HTERT RPE-1 (cell line): ENCODE results near the gene PRIM2.
"Not testable (repeated sequence)": the region's sequence is repeated elsewhere in the genome, so short reads cannot be mapped to it uniquely, and the experiment has no call there.

Source experiments
- in situ Hi-C: fragments of 300-500 bp; cut with MboI; formaldehyde crosslinking; loops from 4 replicates; pipeline ENCODE4 v1.14.3; 2020; ENCODE audit warnings: low sequenced_read_pairs

PRIM2 gene

GRCh38 chr6:57496251-57496650 is 178.8 kb downstream of the PRIM2 start:
- in situ Hi-C loops, result not testable (repeated sequence)

GRCh38 chr6:57500368-57501021 is 183.1 kb downstream of the PRIM2 start:
- in situ Hi-C loops, result not testable (repeated sequence)

GRCh38 chr6:57502387-57502786 is 185.0 kb downstream of the PRIM2 start:
- in situ Hi-C loops, result not testable (repeated sequence)

- in situ Hi-C loops, result not testable (repeated sequence)
Observed at GRCh38 chr6:57505251-57505650, 187.8 kb downstream of the PRIM2 start.

GRCh38 chr6:57510390-57510789 is 193.0 kb downstream of the PRIM2 start:
- in situ Hi-C loops, result not testable (repeated sequence)

- in situ Hi-C loops, result not testable (repeated sequence)
Observed at GRCh38 chr6:57515171-57515570, 197.7 kb downstream of the PRIM2 start.

GRCh38 chr6:57515845-57516244 is 198.4 kb downstream of the PRIM2 start:
- in situ Hi-C loops, result not testable (repeated sequence)

GRCh38 chr6:57516776-57517175 is 199.3 kb downstream of the PRIM2 start:
- in situ Hi-C loops, result not testable (repeated sequence)

GRCh38 chr6:57519198-57519597 is 201.8 kb downstream of the PRIM2 start:
- in situ Hi-C loops, result not testable (repeated sequence)

- in situ Hi-C loops, result not testable (repeated sequence)
Observed at GRCh38 chr6:57521085-57521484, 203.7 kb downstream of the PRIM2 start.

GRCh38 chr6:57523221-57523620 is 205.8 kb downstream of the PRIM2 start:
- in situ Hi-C loops, result not testable (repeated sequence)

- in situ Hi-C loops, result not testable (repeated sequence)
Observed at GRCh38 chr6:57529755-57530154, 212.3 kb downstream of the PRIM2 start.

GRCh38 chr6:57532660-57533059 is 215.2 kb downstream of the PRIM2 start:
- in situ Hi-C loops, result not testable (repeated sequence)

- in situ Hi-C loops, result not testable (repeated sequence)
Observed at GRCh38 chr6:57535121-57535520, 217.7 kb downstream of the PRIM2 start.

GRCh38 chr6:57535994-57536393 is 218.6 kb downstream of the PRIM2 start:
- in situ Hi-C loops, result not testable (repeated sequence)

GRCh38 chr6:57537916-57538315 is 220.5 kb downstream of the PRIM2 start:
- in situ Hi-C loops, result not testable (repeated sequence)

GRCh38 chr6:57551961-57552360 is 234.5 kb downstream of the PRIM2 start:
- in situ Hi-C loops, result not testable (repeated sequence)

GRCh38 chr6:57557855-57558254 is 240.4 kb downstream of the PRIM2 start:
- in situ Hi-C loops, result not testable (repeated sequence)

GRCh38 chr6:57559170-57559569 is 241.7 kb downstream of the PRIM2 start:
- in situ Hi-C loops, result not testable (repeated sequence)

GRCh38 chr6:57562233-57562632 is 244.8 kb downstream of the PRIM2 start:
- in situ Hi-C loops, result not testable (repeated sequence)

- in situ Hi-C loops, result not testable (repeated sequence)
Observed at GRCh38 chr6:57572119-57572518, 254.7 kb downstream of the PRIM2 start.

GRCh38 chr6:57572844-57573243 is 255.4 kb downstream of the PRIM2 start:
- in situ Hi-C loops, result not testable (repeated sequence)

- in situ Hi-C loops, result not testable (repeated sequence)
Observed at GRCh38 chr6:57577023-57577422, 259.6 kb downstream of the PRIM2 start.
